K562 (cell line): ENCODE measurements around the gene SLAMF8. TPM values are rescaled to one million over a fixed set of nuclear protein-coding genes. Genes with fewer than 3 reads are reported as not detected.

Source experiments
- ATAC-seq: fragments of 200-7000 bp; cut with Tn5 transposase; 3 replicates; pipeline ENCODE4 v1.9.1; 2020; ENCODE audit warnings: moderate library complexity
- BruUV-seq: library from RNA; stranded (reverse); fragments of 400-500 nt; replicated peaks from 2 replicates; lab custom pipeline; 2021; lab: Mats Ljungman, UMichigan
- CTCF ChIA-PET: fragments of 300-600 bp; formaldehyde crosslinking; extraction: SDS; loops from one replicate; lab custom pipeline; 2021; ENCODE audit warnings: low intra/inter-chr PET ratio; lab: Yijun Ruan, JAX
- POLR2A ChIA-PET: fragments of 300-600, 350-650 bp; sonication (Branson Sonifier 250); formaldehyde crosslinking; extraction: SDS; loops from one replicate; lab custom pipeline; 2021; ENCODE audit warnings: antibody characterized with exemption, inconsistent platforms; lab: Yijun Ruan, JAX
- DNase-seq, 4 experiments: peaks; one replicate each; pipeline versions ENCODE4 v3.0.0 to v3.0.0-alpha.2; 2011 to 2018; ENCODE audit warnings: low spot score in 3 of 4, mixed read lengths in 3 of 4; ENCODE audit errors: extremely low read depth in 1 of 4
- FAIRE-seq: peaks from 2 replicates; lab custom pipeline; 2011; peaks lifted over from hg19 to GRCh38; lab: Jason Lieb, UNC
- H2AFZ ChIP-seq: 2 replicates; pipeline ENCODE4 v1.6.0; 2011; ENCODE audit warnings: low read depth, low read length, control low read depth, inconsistent platforms
- H3K27ac ChIP-seq: fragments of 200-600 bp; 3 replicates; pipeline ENCODE4 v1.8.0; 2011; ENCODE audit warnings: low read depth, mild to moderate bottlenecking, control low read depth, inconsistent platforms, low read length, moderate library complexity, mixed read lengths; ENCODE audit errors: extremely low read depth
- H3K27me3 ChIP-seq, 2 experiments: fragments of 300-600 bp in 1 of 2; 2 replicates in 1 of 2; 3 replicates in 1 of 2; pipeline versions ENCODE4 v1.6.0 to v1.8.0; 2011; ENCODE audit warnings: inconsistent platforms in 2 of 2, low read length in 2 of 2, mild to moderate bottlenecking in 1 of 2, mixed read lengths in 1 of 2, moderate library complexity in 1 of 2; ENCODE audit not compliant: control insufficient read depth in 2 of 2, insufficient read depth in 2 of 2
- H3K36me3 ChIP-seq: fragments of 300-600 bp; 3 replicates; pipeline ENCODE4 v1.8.0; 2011; ENCODE audit warnings: mild to moderate bottlenecking, low read length, inconsistent platforms; ENCODE audit not compliant: control insufficient read depth, insufficient read depth
- H3K4me1 ChIP-seq, 2 experiments: fragments of 200-600 bp in 1 of 2; replicated peaks in 1 of 2; 2 replicates in 1 of 2; 3 replicates in 1 of 2; pipeline versions ENCODE4 v1.5.1 to v1.8.0; 2011; ENCODE audit warnings: inconsistent platforms in 2 of 2, low read length in 2 of 2, mild to moderate bottlenecking in 1 of 2, mixed read lengths in 1 of 2, moderate library complexity in 1 of 2; ENCODE audit not compliant: control insufficient read depth in 2 of 2, insufficient read depth in 2 of 2
- H3K4me2 ChIP-seq: 2 replicates; pipeline ENCODE4 v1.6.1; 2011; ENCODE audit warnings: low read length, control low read depth, inconsistent platforms, mixed read lengths; ENCODE audit not compliant: insufficient read depth
- H3K4me3 ChIP-seq: fragments of 200-600 bp; sonication (generic), shearing (Covaris generic); 2 replicates; pipeline ENCODE4 v1.5.1; 2016; ENCODE audit warnings: control low read depth, inconsistent platforms
- H3K79me2 ChIP-seq: fragments of 200-600 bp; 3 replicates; pipeline ENCODE4 v1.8.0; 2011; ENCODE audit warnings: low read length, inconsistent platforms; ENCODE audit not compliant: control insufficient read depth, insufficient read depth
- H3K9ac ChIP-seq, 2 experiments: 2 replicates each; pipeline versions ENCODE4 v1.6.0 to v1.6.1; 2011; ENCODE audit warnings: low read depth in 2 of 2, low read length in 2 of 2, control low read depth in 1 of 2, inconsistent platforms in 1 of 2, mild to moderate bottlenecking in 1 of 2, mixed read lengths in 1 of 2; ENCODE audit not compliant: insufficient read depth in 1 of 2
- H3K9me1 ChIP-seq: one replicate; pipeline ENCODE4 v1.6.0; 2011; ENCODE audit warnings: inconsistent platforms, mild to moderate bottlenecking, low read length, moderate library complexity; ENCODE audit not compliant: control insufficient read depth, insufficient read depth
- H3K9me3 ChIP-seq: replicated peaks from 2 replicates; pipeline ENCODE4 v1.5.1; 2011; ENCODE audit warnings: low read depth, low read length, inconsistent platforms; ENCODE audit not compliant: control insufficient read depth, insufficient read depth
- H4K20me1 ChIP-seq: replicated peaks from 2 replicates; pipeline ENCODE4 v1.6.1; 2011; ENCODE audit warnings: low read length, inconsistent platforms, mixed read lengths; ENCODE audit not compliant: control insufficient read depth, insufficient read depth
- HBP1 ChIP-seq: fragments of 450-650 bp; formaldehyde crosslinking; IDR thresholded peaks from 2 replicates; pipeline ENCODE4 v1.4.0; 2022; ENCODE audit warnings: missing genetic modification characterization
- RBM25 ChIP-seq: fragments of 200-400 bp; formaldehyde crosslinking; IDR thresholded peaks from 2 replicates; pipeline ENCODE4 v1.6.1; 2018; ENCODE audit warnings: low read length, low read depth, moderate library complexity; ENCODE audit not compliant: severe bottlenecking
- WGBS: fragments of 100-300 bp; shearing (Covaris generic); methylation state at CpG from one replicate; pipeline ENCODE4 v1.1.6; 2016; ENCODE audit warnings: low coverage, mixed read lengths; ENCODE audit not compliant: insufficient coverage; ENCODE audit errors: missing lambda C conversion rate; 5-methylcytosine and 5-hydroxymethylcytosine counted together
- in situ Hi-C: fragments of 300-500 bp; cut with MboI; formaldehyde crosslinking; loops from 4 replicates; pipeline ENCODE4 v1.15.0; 2018; ENCODE audit warnings: inconsistent platforms, mixed read lengths
- intact Hi-C: fragments of 100-400 bp; cut with micrococcal nuclease; formaldehyde crosslinking; loops from 2 replicates; pipeline ENCODE4 v1.14.2; 2022
- polyA plus RNA-seq, 8 experiments: library from polyadenylated mRNA; depleted of rRNA in 4 of 8; stranded (reverse) in 5 of 8; unstranded in 3 of 8; fragments of >200 nt; fragmentation: Nextera tagmentation in 2 of 8; fragmentation: Illumina TruSeq in 1 of 8; extraction: Ambion mirVana in 2 of 8; extraction: Trizol in 1 of 8; gene quantifications; 2 replicates each; pipeline versions ENCODE4 v1.2.1 to v1.2.3, GENCODE V29; 2011 to 2014; ENCODE audit warnings: inconsistent platforms in 1 of 8, missing spikeins in 1 of 8
- small RNA-seq: library from RNA; depleted of rRNA; stranded (forward); fragments of <200 nt; gene quantifications from one replicate; pipeline ENCODE3, GENCODE V24; 2014
- total RNA-seq, 7 experiments: library from RNA; depleted of rRNA in 6 of 7; stranded (reverse); fragments of >200 nt in 6 of 7; fragmentation: Illumina TruSeq in 2 of 7; extraction: Trizol in 2 of 7; gene quantifications; 2 replicates each; pipeline versions ENCODE4 v1.2.1 to v1.2.3, GENCODE V29; 2011 to 2021; ENCODE audit warnings: low replicate concordance in 1 of 7

Gene SLAMF8
- total and polyA plus RNA-seq, 9 of the 15 experiments (the other 6 are each of a cell fraction or from before 2014, with no cell fraction given) = not detected

DNA sequence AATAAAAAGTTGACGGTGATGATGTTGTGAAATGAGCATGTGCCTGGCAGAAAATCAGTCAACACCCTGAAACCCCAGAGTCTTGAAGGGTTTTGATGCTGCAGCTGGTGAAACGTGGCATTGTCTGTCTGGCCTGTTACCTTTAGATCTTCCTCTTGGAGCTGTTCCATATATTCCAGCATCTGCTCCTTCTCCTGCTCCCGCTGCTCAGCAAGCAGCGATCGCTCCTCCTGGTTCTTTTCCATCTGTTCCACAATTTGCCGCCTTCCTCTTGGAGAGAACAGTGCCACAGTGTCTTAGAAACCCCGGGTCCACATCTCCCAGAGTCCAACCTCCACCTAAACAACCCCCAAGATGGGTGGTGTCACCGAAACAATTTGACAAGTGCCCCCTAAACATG is 57.6 kb downstream of the SLAMF8 start:
- intact Hi-C loops (no loop called here), in situ Hi-C loops (no loop called here)
- H3K9me1 ChIP-seq = no peaks in the 10 kb centered on the region
- no TSS peak for BruUV-seq
- H3K36me3 ChIP-seq = no peaks in the 10 kb centered on the region
- no peak overlapping the region for H2AFZ ChIP-seq
- ChIA-PET POLR2A (interaction anchor here (1.1 to 1.4 kb wide), 2 partner anchors 9 to 15 kb away, joined by 3 read pairs; no protein-coding TSS in a partner anchor), CTCF (no interaction called here)
- H3K79me2 ChIP-seq = no peaks in the 10 kb centered on the region
- no peak overlapping the region for H3K9ac ChIP-seq
- no peaks in the 10 kb centered on the region for H3K9me3 ChIP-seq
- no peaks in the 10 kb centered on the region for H4K20me1 ChIP-seq
- H3K4me2 ChIP-seq = no peak overlapping the region
- H3K4me1 ChIP-seq = peaks cover 0 to 29% of the 10 kb centered on the region in 2 experiments; a peak in 3 of 5 replicates
- H3K27ac ChIP-seq = no peak overlapping the region
- WGBS = 21% methylated on average over 7 of the region's 8 CpGs
- no peak for ATAC-seq
- H3K4me3 ChIP-seq = no peak overlapping the region
- no peak for FAIRE-seq
- no peaks in the 10 kb centered on the region for H3K27me3 ChIP-seq
- DNase-seq = no peak
- TF ChIP-seq RBM25 = peak; percentile 33
- no peak for TF ChIP-seq HBP1 (CRISPR knock-in tag)

Small RNAs within 50 kb of the gene (small RNA-seq; reads per million reads assigned to genes)
- not detected for gene RF00570

Other genes starting within 250 kb of the SLAMF8 start
Only the 7 nearest of the 11 such genes appear.
- not detected in 2 replicates for gene CRP, start 112.3 kb upstream of the SLAMF8 start, total RNA-seq (2014; rRNA removed)
- not detected in 2 replicates for gene CRP, start 112.3 kb upstream of the SLAMF8 start, total RNA-seq (2014; rRNA removed; fragmentation: Illumina TruSeq; extraction: Trizol)
- gene CRP, start 112.3 kb upstream of the SLAMF8 start, total RNA-seq (2015; rRNA removed; fragmentation: Illumina TruSeq; extraction: Trizol) = not detected in 2 replicates
- 0.69 and 0.98 TPM in 2 replicates for gene CRP, start 112.3 kb upstream of the SLAMF8 start, total RNA-seq (2021)
- gene CRP, start 112.3 kb upstream of the SLAMF8 start, polyA plus RNA-seq (2011; rRNA removed) = not detected in 2 replicates
- not detected in 2 replicates for gene CRP, start 112.3 kb upstream of the SLAMF8 start, polyA plus RNA-seq (2014; fragmentation: Illumina TruSeq; extraction: Trizol)
- gene CRP, start 112.3 kb upstream of the SLAMF8 start, polyA plus RNA-seq (2014; fragmentation: Nextera tagmentation; extraction: Ambion mirVana) = not detected
- gene CRP, start 112.3 kb upstream of the SLAMF8 start, polyA plus RNA-seq (2014; rRNA removed) = not detected in 2 replicates
- 31.8 and 49.6 TPM in 2 replicates for gene DUSP23, start 45.9 kb upstream of the SLAMF8 start, total RNA-seq (2014; rRNA removed)
- 13.2 and 13.7 TPM in 2 replicates for gene DUSP23, start 45.9 kb upstream of the SLAMF8 start, total RNA-seq (2014; rRNA removed; fragmentation: Illumina TruSeq; extraction: Trizol)
- gene DUSP23, start 45.9 kb upstream of the SLAMF8 start, total RNA-seq (2015; rRNA removed; fragmentation: Illumina TruSeq; extraction: Trizol) = 15.8 and 19.9 TPM in 2 replicates
- gene DUSP23, start 45.9 kb upstream of the SLAMF8 start, total RNA-seq (2021) = 27.7 and 31.6 TPM in 2 replicates
- gene DUSP23, start 45.9 kb upstream of the SLAMF8 start, polyA plus RNA-seq (2011; rRNA removed) = 11.2 and 12.9 TPM in 2 replicates
- 8.7 and 12.9 TPM in 2 replicates for gene DUSP23, start 45.9 kb upstream of the SLAMF8 start, polyA plus RNA-seq (2014; fragmentation: Illumina TruSeq; extraction: Trizol)
- gene DUSP23, start 45.9 kb upstream of the SLAMF8 start, polyA plus RNA-seq (2014; fragmentation: Nextera tagmentation; extraction: Ambion mirVana) = 1 to 10 TPM; 1.0 to 3.0 TPM
- gene DUSP23, start 45.9 kb upstream of the SLAMF8 start, polyA plus RNA-seq (2014; rRNA removed) = 34.8 and 36.2 TPM in 2 replicates
- not detected in 2 replicates for gene FCRL6, start 24.5 kb upstream of the SLAMF8 start, total RNA-seq (2014; rRNA removed)
- gene FCRL6, start 24.5 kb upstream of the SLAMF8 start, total RNA-seq (2014; rRNA removed; fragmentation: Illumina TruSeq; extraction: Trizol) = not detected in 2 replicates
- not detected in 2 replicates for gene FCRL6, start 24.5 kb upstream of the SLAMF8 start, total RNA-seq (2015; rRNA removed; fragmentation: Illumina TruSeq; extraction: Trizol)
- gene FCRL6, start 24.5 kb upstream of the SLAMF8 start, total RNA-seq (2021) = not detected in 2 replicates
- gene FCRL6, start 24.5 kb upstream of the SLAMF8 start, polyA plus RNA-seq (2011; rRNA removed) = not detected in 2 replicates
- not detected in 2 replicates for gene FCRL6, start 24.5 kb upstream of the SLAMF8 start, polyA plus RNA-seq (2014; fragmentation: Illumina TruSeq; extraction: Trizol)
- gene FCRL6, start 24.5 kb upstream of the SLAMF8 start, polyA plus RNA-seq (2014; fragmentation: Nextera tagmentation; extraction: Ambion mirVana) = not detected
- not detected in 2 replicates for gene FCRL6, start 24.5 kb upstream of the SLAMF8 start, polyA plus RNA-seq (2014; rRNA removed)
- gene VSIG8, start 35.8 kb downstream of the SLAMF8 start, total RNA-seq (2014; rRNA removed) = not detected in 2 replicates
- gene VSIG8, start 35.8 kb downstream of the SLAMF8 start, total RNA-seq (2014; rRNA removed; fragmentation: Illumina TruSeq; extraction: Trizol) = not detected in 2 replicates
- not detected in 2 replicates for gene VSIG8, start 35.8 kb downstream of the SLAMF8 start, total RNA-seq (2015; rRNA removed; fragmentation: Illumina TruSeq; extraction: Trizol)
- gene VSIG8, start 35.8 kb downstream of the SLAMF8 start, total RNA-seq (2021) = not detected in 2 replicates
- gene VSIG8, start 35.8 kb downstream of the SLAMF8 start, polyA plus RNA-seq (2011; rRNA removed) = 0.05 TPM in 1 of 2 replicates, not detected in the other
- not detected in 2 replicates for gene VSIG8, start 35.8 kb downstream of the SLAMF8 start, polyA plus RNA-seq (2014; fragmentation: Illumina TruSeq; extraction: Trizol)
- not detected for gene VSIG8, start 35.8 kb downstream of the SLAMF8 start, polyA plus RNA-seq (2014; fragmentation: Nextera tagmentation; extraction: Ambion mirVana)
- not detected in 2 replicates for gene VSIG8, start 35.8 kb downstream of the SLAMF8 start, polyA plus RNA-seq (2014; rRNA removed)
- gene CFAP45, start 73.3 kb downstream of the SLAMF8 start, total RNA-seq (2014; rRNA removed) = 1.2 and 1.5 TPM in 2 replicates
- gene CFAP45, start 73.3 kb downstream of the SLAMF8 start, total RNA-seq (2014; rRNA removed; fragmentation: Illumina TruSeq; extraction: Trizol) = 1.2 and 1.7 TPM in 2 replicates
- 0.94 and 1.4 TPM in 2 replicates for gene CFAP45, start 73.3 kb downstream of the SLAMF8 start, total RNA-seq (2015; rRNA removed; fragmentation: Illumina TruSeq; extraction: Trizol)
- gene CFAP45, start 73.3 kb downstream of the SLAMF8 start, total RNA-seq (2021) = 0.72 and 1.6 TPM in 2 replicates
- 0.85 and 1.5 TPM in 2 replicates for gene CFAP45, start 73.3 kb downstream of the SLAMF8 start, polyA plus RNA-seq (2011; rRNA removed)
- gene CFAP45, start 73.3 kb downstream of the SLAMF8 start, polyA plus RNA-seq (2014; fragmentation: Illumina TruSeq; extraction: Trizol) = 1.6 and 2.0 TPM in 2 replicates
- gene CFAP45, start 73.3 kb downstream of the SLAMF8 start, polyA plus RNA-seq (2014; fragmentation: Nextera tagmentation; extraction: Ambion mirVana) = 1 to 10 TPM in 1 of 2 experiments, under 1 TPM in 1; 0.65 to 1.3 TPM
- gene CFAP45, start 73.3 kb downstream of the SLAMF8 start, polyA plus RNA-seq (2014; rRNA removed) = 1.0 and 2.4 TPM in 2 replicates
- 456 and 502 TPM in 2 replicates for gene TAGLN2, start 98.6 kb downstream of the SLAMF8 start, total RNA-seq (2014; rRNA removed)
- gene TAGLN2, start 98.6 kb downstream of the SLAMF8 start, total RNA-seq (2014; rRNA removed; fragmentation: Illumina TruSeq; extraction: Trizol) = 180 and 192 TPM in 2 replicates
- gene TAGLN2, start 98.6 kb downstream of the SLAMF8 start, total RNA-seq (2015; rRNA removed; fragmentation: Illumina TruSeq; extraction: Trizol) = 247 and 249 TPM in 2 replicates
- 498 and 506 TPM in 2 replicates for gene TAGLN2, start 98.6 kb downstream of the SLAMF8 start, total RNA-seq (2021)
- 414 and 518 TPM in 2 replicates for gene TAGLN2, start 98.6 kb downstream of the SLAMF8 start, polyA plus RNA-seq (2011; rRNA removed)
- 565 and 573 TPM in 2 replicates for gene TAGLN2, start 98.6 kb downstream of the SLAMF8 start, polyA plus RNA-seq (2014; fragmentation: Illumina TruSeq; extraction: Trizol)
- 100 to 1,000 TPM; 334 to 683 TPM for gene TAGLN2, start 98.6 kb downstream of the SLAMF8 start, polyA plus RNA-seq (2014; fragmentation: Nextera tagmentation; extraction: Ambion mirVana)
- 455 and 456 TPM in 2 replicates for gene TAGLN2, start 98.6 kb downstream of the SLAMF8 start, polyA plus RNA-seq (2014; rRNA removed)
- 0.09 and 0.24 TPM in 2 replicates for gene IGSF9, start 118.7 kb downstream of the SLAMF8 start, total RNA-seq (2014; rRNA removed)
- gene IGSF9, start 118.7 kb downstream of the SLAMF8 start, total RNA-seq (2014; rRNA removed; fragmentation: Illumina TruSeq; extraction: Trizol) = 0.04 TPM in 1 of 2 replicates, not detected in the other
- gene IGSF9, start 118.7 kb downstream of the SLAMF8 start, total RNA-seq (2015; rRNA removed; fragmentation: Illumina TruSeq; extraction: Trizol) = 0.04 and 0.08 TPM in 2 replicates
- gene IGSF9, start 118.7 kb downstream of the SLAMF8 start, total RNA-seq (2021) = 0.29 and 0.34 TPM in 2 replicates
- 0.03 and 0.09 TPM in 2 replicates for gene IGSF9, start 118.7 kb downstream of the SLAMF8 start, polyA plus RNA-seq (2011; rRNA removed)
- 0.19 and 0.22 TPM in 2 replicates for gene IGSF9, start 118.7 kb downstream of the SLAMF8 start, polyA plus RNA-seq (2014; fragmentation: Illumina TruSeq; extraction: Trizol)
- under 1 TPM in 1 of 2 experiments, not detected in 1; 0.04 TPM for gene IGSF9, start 118.7 kb downstream of the SLAMF8 start, polyA plus RNA-seq (2014; fragmentation: Nextera tagmentation; extraction: Ambion mirVana)
- 0.25 and 0.31 TPM in 2 replicates for gene IGSF9, start 118.7 kb downstream of the SLAMF8 start, polyA plus RNA-seq (2014; rRNA removed)